ENCODE results near the gene HK1.

GRCh38 chr10:69377191-69377590 lies 98.9 kb downstream of the HK1 start:
- no peak for TF ChIP-seq ZNF121 (tag by site-specific recombination; IDR thresholded peaks at IDR 0.05)
- no peak for TF ChIP-seq ZBTB21 (tag by site-specific recombination; IDR thresholded peaks at IDR 0.05)
- no peak for TF ChIP-seq ZBTB6 (tag by site-specific recombination; IDR thresholded peaks at IDR 0.05)
- no peak for TF ChIP-seq ZNF707 (tag by site-specific recombination; IDR thresholded peaks at IDR 0.05)
- TF ChIP-seq CTCF (tag by site-specific recombination; IDR thresholded peaks at IDR 0.05), result no peak
- TF ChIP-seq ZNF529 (tag by site-specific recombination; IDR thresholded peaks at IDR 0.05; ENCODE audit: insufficient replicate concordance), result no peak
- no peak for TF ChIP-seq ELK4 (IDR thresholded peaks at IDR 0.05; ENCODE audit: borderline replicate concordance, low read depth, low read length)
- TF ChIP-seq HOXD13 (CRISPR knock-in tag; IDR thresholded peaks at IDR 0.05; ENCODE audit: borderline replicate concordance), result no peak
- TF ChIP-seq ZNF416 (tag by site-specific recombination; IDR thresholded peaks at IDR 0.05), result no peak
- TF ChIP-seq ZNF558 (tag by site-specific recombination; IDR thresholded peaks at IDR 0.05), result no peak
- TF ChIP-seq MYNN (tag by site-specific recombination; IDR thresholded peaks at IDR 0.05; ENCODE audit: borderline replicate concordance), result no peak
- TF ChIP-seq TCF7L2 (IDR thresholded peaks at IDR 0.05; ENCODE audit: borderline replicate concordance, low read depth, low read length), result no peak
- TF ChIP-seq ZNF274 (IDR thresholded peaks at IDR 0.05; ENCODE audit: low read length), result no peak
- no peak for TF ChIP-seq ZNF274 (tag by site-specific recombination; IDR thresholded peaks at IDR 0.05; ENCODE audit: borderline replicate concordance)

All from HEK293 (cell line).